ENCODE results near the gene CCDC169. TPM values are rescaled to one million over a fixed set of nuclear protein-coding genes. Genes with fewer than 3 reads are reported as not detected.
"Not testable (repeated sequence)": the region's sequence is repeated elsewhere in the genome, so short reads cannot be mapped to it uniquely, and the experiment has no call there.

The CCDC169 gene
- total and polyA plus RNA-seq, 2 experiments from 2014 or later, result 1.9 to 7.7 TPM

DNA sequence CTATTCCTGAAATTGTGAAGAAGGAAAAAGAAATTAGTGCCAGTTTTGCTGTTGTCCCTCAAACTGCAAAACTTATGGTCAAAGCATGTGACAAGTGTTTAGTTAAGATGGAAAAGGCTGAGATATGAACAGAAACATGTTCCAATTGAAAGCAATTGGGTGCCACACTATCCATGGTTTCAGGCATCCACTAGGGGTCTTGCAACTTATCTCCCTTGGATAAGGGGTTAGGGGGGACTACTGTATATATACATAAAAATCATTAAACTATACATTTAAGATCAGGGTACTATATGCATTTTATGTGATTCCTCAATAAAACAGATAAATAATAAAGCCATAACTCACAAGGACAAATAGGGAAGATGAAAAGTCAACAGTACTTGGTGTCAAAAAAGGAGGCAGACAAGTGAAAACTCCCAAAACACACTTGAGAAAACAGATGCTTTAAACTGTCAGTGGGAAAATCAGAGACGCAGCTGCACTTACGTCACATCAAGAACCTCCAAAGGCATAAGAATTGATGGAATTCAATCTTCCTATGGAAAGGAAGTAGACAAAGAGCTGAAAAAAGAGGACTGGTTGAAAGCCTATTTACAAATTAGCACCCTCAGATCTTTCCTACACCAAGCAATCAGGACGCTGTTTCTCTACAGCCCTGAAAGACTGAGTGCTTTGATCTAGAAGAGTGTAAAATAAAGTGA lies 40.5 kb upstream of the CCDC169 start:
- H3K27ac ChIP-seq, result no peak overlapping the region
- WGBS (ENCODE audit: low lambda C conversion rate, missing lambda C conversion rate), result 61% methylated on average over 3 of the region's 3 CpGs

DNA sequence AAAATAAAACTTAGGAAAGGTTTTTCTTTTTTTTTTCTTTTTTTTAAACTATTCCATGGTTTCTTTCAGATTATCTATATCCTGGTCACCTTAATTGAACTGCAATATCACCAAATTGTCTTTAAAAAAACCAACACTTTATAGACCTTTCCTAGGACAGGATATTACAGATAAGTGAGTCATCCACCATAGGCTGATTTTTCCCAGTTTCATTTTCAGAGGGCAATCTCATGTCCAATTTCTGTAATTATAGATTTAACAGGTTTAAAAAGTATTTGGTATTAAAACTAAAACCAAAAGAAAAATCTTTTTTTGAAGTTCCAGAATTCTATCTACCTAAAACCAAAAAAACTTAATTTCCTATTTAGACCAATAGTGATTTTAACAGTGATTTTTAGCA lies 35.4 kb upstream of the CCDC169 start:
- Histone ChIP-seq H3K4me2 (no peak overlapping the region), H3K4me3 (no peak overlapping the region), H3K36me3 (replicated peaks; ENCODE audit: insufficient read depth, low read depth) (no peaks in the 10 kb centered on the region), H3K27me3 (no peaks in the 10 kb centered on the region), H3K4me1 (ENCODE audit: insufficient read depth) (no peaks in the 10 kb centered on the region), H3K79me2 (peaks cover 88% of the 10 kb centered on the region), H4K20me1 (ENCODE audit: insufficient read depth, poor library complexity, severe bottlenecking) (peaks cover 79% of the 10 kb centered on the region), H3K9me3 (ENCODE audit: low read depth) (no peaks in the 10 kb centered on the region), H2AFZ (no peak overlapping the region), H3K27ac (no peak overlapping the region), H3K9me2 (replicated peaks; ENCODE audit: insufficient read depth) (no peaks in the 10 kb centered on the region)
- DNase-seq (ENCODE audit: low spot score), result no peak
- TF ChIP-seq EZH2 (IDR thresholded peaks at IDR 0.05; ENCODE audit: borderline replicate concordance), result no peak
- TF ChIP-seq, protein P1, sequence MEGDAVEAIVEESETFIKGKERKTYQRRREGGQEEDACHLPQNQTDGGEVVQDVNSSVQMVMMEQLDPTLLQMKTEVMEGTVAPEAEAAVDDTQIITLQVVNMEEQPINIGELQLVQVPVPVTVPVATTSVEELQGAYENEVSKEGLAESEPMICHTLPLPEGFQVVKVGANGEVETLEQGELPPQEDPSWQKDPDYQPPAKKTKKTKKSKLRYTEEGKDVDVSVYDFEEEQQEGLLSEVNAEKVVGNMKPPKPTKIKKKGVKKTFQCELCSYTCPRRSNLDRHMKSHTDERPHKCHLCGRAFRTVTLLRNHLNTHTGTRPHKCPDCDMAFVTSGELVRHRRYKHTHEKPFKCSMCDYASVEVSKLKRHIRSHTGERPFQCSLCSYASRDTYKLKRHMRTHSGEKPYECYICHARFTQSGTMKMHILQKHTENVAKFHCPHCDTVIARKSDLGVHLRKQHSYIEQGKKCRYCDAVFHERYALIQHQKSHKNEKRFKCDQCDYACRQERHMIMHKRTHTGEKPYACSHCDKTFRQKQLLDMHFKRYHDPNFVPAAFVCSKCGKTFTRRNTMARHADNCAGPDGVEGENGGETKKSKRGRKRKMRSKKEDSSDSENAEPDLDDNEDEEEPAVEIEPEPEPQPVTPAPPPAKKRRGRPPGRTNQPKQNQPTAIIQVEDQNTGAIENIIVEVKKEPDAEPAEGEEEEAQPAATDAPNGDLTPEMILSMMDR (IDR thresholded peaks at IDR 0.05; ENCODE audit: poor library complexity), result no peak
- TF ChIP-seq EZH2phosphoT487 (IDR thresholded peaks at IDR 0.05; ENCODE audit: low read depth, severe bottlenecking, unreplicated experiment), result no peak

More for the DNA sequence above, 40.5 kb upstream of the CCDC169 start:
- Histone ChIP-seq H3K9me2 (replicated peaks; ENCODE audit: insufficient read depth) (no peaks in the 10 kb centered on the region), H3K9me3 (ENCODE audit: low read depth) (no peaks in the 10 kb centered on the region), H3K79me2 (peaks cover 100% of the 10 kb centered on the region), H3K4me1 (ENCODE audit: insufficient read depth) (peaks cover 3% of the 10 kb centered on the region), H3K27me3 (no peaks in the 10 kb centered on the region), H2AFZ (no peak overlapping the region), H4K20me1 (ENCODE audit: insufficient read depth, poor library complexity, severe bottlenecking) (peaks cover 83% of the 10 kb centered on the region), H3K4me3 (no peak overlapping the region), H3K36me3 (replicated peaks; ENCODE audit: insufficient read depth, low read depth) (no peaks in the 10 kb centered on the region), H3K4me2 (no peak overlapping the region)
- no peak for DNase-seq (ENCODE audit: low spot score)
- TF ChIP-seq, protein P1 (IDR thresholded peaks at IDR 0.05; ENCODE audit: poor library complexity), result no peak
- no peak for TF ChIP-seq EZH2phosphoT487 (IDR thresholded peaks at IDR 0.05; ENCODE audit: low read depth, severe bottlenecking, unreplicated experiment)
- TF ChIP-seq EZH2 (IDR thresholded peaks at IDR 0.05; ENCODE audit: borderline replicate concordance), result no peak

GRCh38 chr13:36332255-36332654 lies 34.6 kb upstream of the CCDC169 start:
- H3K36me3 ChIP-seq (replicated peaks; ENCODE audit: insufficient read depth, low read depth); H3K9me3 ChIP-seq (ENCODE audit: low read depth); DNase-seq (ENCODE audit: low spot score); H3K27ac ChIP-seq; H2AFZ ChIP-seq; H3K9me2 ChIP-seq (replicated peaks; ENCODE audit: insufficient read depth); H3K4me3 ChIP-seq; H3K4me1 ChIP-seq (ENCODE audit: insufficient read depth); H3K4me2 ChIP-seq; H3K27me3 ChIP-seq: not testable (repeated sequence)
- peaks cover 80% of the 10 kb centered on the region for H3K79me2 ChIP-seq
- peaks cover 72% of the 10 kb centered on the region for H4K20me1 ChIP-seq (ENCODE audit: insufficient read depth, poor library complexity, severe bottlenecking)

- H3K4me1 ChIP-seq (ENCODE audit: insufficient read depth), result no peaks in the 10 kb centered on the region
- H3K9me3 ChIP-seq (ENCODE audit: low read depth), result no peaks in the 10 kb centered on the region
- WGBS (ENCODE audit: low lambda C conversion rate, missing lambda C conversion rate), result 92% methylated on average over 4 of the region's 4 CpGs
- TF ChIP-seq EZH2phosphoT487 (IDR thresholded peaks at IDR 0.05; ENCODE audit: low read depth, severe bottlenecking, unreplicated experiment), result no peak
- TF ChIP-seq, protein P1 (IDR thresholded peaks at IDR 0.05; ENCODE audit: poor library complexity), result no peak
- no peak for TF ChIP-seq EZH2 (IDR thresholded peaks at IDR 0.05; ENCODE audit: borderline replicate concordance)
- peaks cover 63% of the 10 kb centered on the region for H4K20me1 ChIP-seq (ENCODE audit: insufficient read depth, poor library complexity, severe bottlenecking)
- no peaks in the 10 kb centered on the region for H3K27me3 ChIP-seq
- H3K4me3 ChIP-seq, result no peak overlapping the region
- H3K27ac ChIP-seq, result no peak overlapping the region
- peaks cover 71% of the 10 kb centered on the region for H3K79me2 ChIP-seq
- no peak overlapping the region for H2AFZ ChIP-seq
- H3K4me2 ChIP-seq, result no peak overlapping the region
- no peaks in the 10 kb centered on the region for H3K36me3 ChIP-seq (replicated peaks; ENCODE audit: insufficient read depth, low read depth)
- no peaks in the 10 kb centered on the region for H3K9me2 ChIP-seq (replicated peaks; ENCODE audit: insufficient read depth)
- no peak for DNase-seq (ENCODE audit: low spot score)
Measured at GRCh38 chr13:36331280-36331679, 33.7 kb upstream of the CCDC169 start.

Measured in hepatocyte (in vitro differentiated cells).